HUES48 (cell line): ENCODE results near the gene DAPK1.

Source experiments
- H3K27ac ChIP-seq: one replicate; pipeline ENCODE4 v1.7.0; 2013; ENCODE audit warnings: low read depth, low read length, inconsistent platforms
- H3K27me3 ChIP-seq: 2 replicates; pipeline ENCODE4 v1.6.1; 2013; ENCODE audit warnings: mild to moderate bottlenecking, low read length; ENCODE audit not compliant: control insufficient read depth, insufficient read depth
- H3K36me3 ChIP-seq: 2 replicates; pipeline ENCODE4 v1.6.1; 2013; ENCODE audit warnings: low read length; ENCODE audit not compliant: control insufficient read depth, insufficient read depth
- H3K4me1 ChIP-seq: 2 replicates; pipeline ENCODE4 v1.6.1; 2013; ENCODE audit warnings: mild to moderate bottlenecking, low read length; ENCODE audit not compliant: control insufficient read depth, insufficient read depth
- H3K4me3 ChIP-seq: 2 replicates; pipeline ENCODE4 v1.5.1; 2013; ENCODE audit warnings: mild to moderate bottlenecking, low read depth, low read length
- H3K9ac ChIP-seq: 2 replicates; pipeline ENCODE4 v1.6.1; 2013; ENCODE audit warnings: mild to moderate bottlenecking, low read depth, low read length, moderate library complexity
- H3K9me3 ChIP-seq: 2 replicates; pipeline ENCODE4 v1.6.1; 2013; ENCODE audit warnings: low read length; ENCODE audit not compliant: control insufficient read depth, insufficient read depth

The DAPK1 gene

GRCh38 chr9:87618226-87618625, 120.6 kb downstream of the DAPK1 start:
- Histone ChIP-seq H3K9me3 (no peaks in the 10 kb centered on the region), H3K27ac (no peak overlapping the region), H3K9ac (no peak overlapping the region), H3K4me3 (no peak overlapping the region), H3K27me3 (no peaks in the 10 kb centered on the region), H3K4me1 (peaks cover 9% of the 10 kb centered on the region; the same call in 1 of the 2 replicates), H3K36me3 (peaks cover 42% of the 10 kb centered on the region)

GRCh38 chr9:87618931-87619330, 121.3 kb downstream of the DAPK1 start:
- Histone ChIP-seq H3K9me3 (no peaks in the 10 kb centered on the region), H3K4me3 (no peak overlapping the region), H3K27me3 (no peaks in the 10 kb centered on the region), H3K27ac (no peak overlapping the region), H3K4me1 (peaks cover 9% of the 10 kb centered on the region; the same call in 1 of the 2 replicates), H3K36me3 (peaks cover 48% of the 10 kb centered on the region), H3K9ac (no peak overlapping the region)

DNA sequence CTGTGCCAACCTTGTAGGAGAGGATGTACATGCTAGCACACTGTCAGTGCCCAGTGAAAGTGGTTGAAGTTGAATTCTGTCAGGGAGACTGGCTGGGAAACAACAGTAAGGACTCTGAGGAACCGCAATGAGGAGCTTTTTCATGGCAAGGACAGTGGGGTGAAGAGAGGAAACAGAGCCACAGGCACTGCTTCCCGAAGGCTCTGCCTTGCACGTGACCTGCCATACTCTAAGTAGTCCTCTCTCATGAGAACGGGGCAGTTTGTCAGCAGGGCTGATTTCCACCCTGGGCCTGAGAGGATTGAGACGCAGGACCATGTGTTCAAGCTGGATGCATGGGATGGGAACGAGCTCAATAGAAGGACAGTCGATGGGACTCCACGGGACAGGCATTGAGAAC, 121.7 kb downstream of the DAPK1 start:
- peaks cover 44% of the 10 kb centered on the region for H3K36me3 ChIP-seq
- peaks cover 9% of the 10 kb centered on the region; the same call in 1 of the 2 replicates for H3K4me1 ChIP-seq
- no peak overlapping the region for H3K27ac ChIP-seq
- no peak overlapping the region for H3K9ac ChIP-seq
- H3K9me3 ChIP-seq = no peaks in the 10 kb centered on the region
- no peak overlapping the region for H3K4me3 ChIP-seq
- no peaks in the 10 kb centered on the region for H3K27me3 ChIP-seq

GRCh38 chr9:87620731-87621322, 123.2 kb downstream of the DAPK1 start:
- H3K36me3 ChIP-seq = peaks cover 41% of the 10 kb centered on the region
- H3K4me3 ChIP-seq = no peak overlapping the region
- H3K9me3 ChIP-seq = no peaks in the 10 kb centered on the region
- no peak overlapping the region for H3K9ac ChIP-seq
- peaks cover 2% of the 10 kb centered on the region; the same call in 1 of the 2 replicates for H3K4me1 ChIP-seq
- H3K27ac ChIP-seq = no peak overlapping the region
- H3K27me3 ChIP-seq = no peaks in the 10 kb centered on the region

DNA sequence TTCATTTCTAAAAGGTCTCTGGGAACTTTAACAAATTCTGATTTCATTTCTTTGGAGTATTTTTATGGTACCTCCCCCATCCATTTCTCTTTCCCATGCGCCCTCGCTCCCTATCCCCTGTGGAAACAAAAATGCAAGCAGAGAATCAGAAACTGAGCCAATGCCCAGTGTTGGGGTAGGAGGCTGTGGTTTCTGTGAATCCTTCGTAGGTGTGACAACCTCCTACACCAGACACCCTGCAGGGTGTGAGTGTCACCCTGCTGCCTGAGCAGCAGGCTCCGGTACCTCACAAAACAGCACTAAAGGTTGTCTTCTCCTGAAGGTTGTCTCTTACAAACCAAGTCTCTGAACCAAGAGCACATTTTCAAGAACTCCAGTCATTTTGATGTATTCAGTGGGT, 124.4 kb downstream of the DAPK1 start:
- no peak overlapping the region for H3K9ac ChIP-seq
- no peak overlapping the region for H3K27ac ChIP-seq
- H3K4me1 ChIP-seq = no peaks in the 10 kb centered on the region
- H3K36me3 ChIP-seq = peaks cover 41% of the 10 kb centered on the region
- no peaks in the 10 kb centered on the region for H3K27me3 ChIP-seq
- H3K4me3 ChIP-seq = no peak overlapping the region
- no peaks in the 10 kb centered on the region for H3K9me3 ChIP-seq

GRCh38 chr9:87622923-87623322, 125.3 kb downstream of the DAPK1 start:
- no peak overlapping the region for H3K9ac ChIP-seq
- H3K4me3 ChIP-seq = no peak overlapping the region
- H3K9me3 ChIP-seq = no peaks in the 10 kb centered on the region
- H3K36me3 ChIP-seq = peaks cover 33% of the 10 kb centered on the region
- no peaks in the 10 kb centered on the region for H3K27me3 ChIP-seq
- no peaks in the 10 kb centered on the region for H3K4me1 ChIP-seq
- no peak overlapping the region for H3K27ac ChIP-seq

DNA sequence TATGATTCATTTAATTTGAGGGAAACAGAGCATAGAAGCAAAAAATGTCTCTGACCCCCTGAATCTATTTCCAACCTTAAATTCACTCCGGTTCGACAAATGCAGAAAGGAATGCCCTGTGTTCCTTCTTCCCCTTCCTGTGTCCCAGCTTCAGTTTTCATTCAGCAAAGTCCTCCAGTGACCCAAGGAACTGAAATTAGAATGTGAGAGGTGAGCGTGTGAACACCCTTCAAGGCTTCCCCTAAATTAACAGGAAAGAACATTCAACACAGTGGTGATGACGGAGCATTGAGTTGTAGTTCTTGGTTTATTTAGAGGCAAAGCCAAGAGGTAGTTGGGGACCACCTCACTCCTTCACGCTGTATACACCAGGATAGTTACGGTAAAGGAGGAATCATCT, 130.7 kb downstream of the DAPK1 start:
- Histone ChIP-seq H3K27me3 (no peaks in the 10 kb centered on the region), H3K4me1 (no peaks in the 10 kb centered on the region), H3K4me3 (no peak overlapping the region), H3K9ac (no peak overlapping the region), H3K36me3 (0 out of 2 replicates have a peak, but pooled peaks cover 19% of the 10 kb centered on the region), H3K27ac (no peak overlapping the region), H3K9me3 (no peaks in the 10 kb centered on the region)

DNA sequence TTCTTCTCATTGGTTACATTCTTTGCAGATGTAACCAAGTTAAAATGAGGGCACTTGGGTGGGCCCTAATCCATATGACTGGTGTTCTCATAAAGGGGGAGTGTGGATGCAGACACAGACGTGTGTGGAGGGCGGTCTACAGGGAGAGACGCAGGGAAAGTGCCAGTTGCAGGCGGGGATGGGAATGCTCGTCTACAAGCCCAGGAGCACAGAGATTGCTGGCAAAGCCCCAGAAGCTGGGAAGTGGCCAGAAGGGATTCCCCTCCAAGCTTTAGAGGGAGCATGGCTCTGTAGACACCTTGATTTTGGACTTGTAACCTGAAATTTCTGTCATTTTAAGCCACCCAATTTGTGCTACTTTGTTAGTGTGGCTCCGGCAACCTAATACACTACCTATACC, 131.4 kb downstream of the DAPK1 start:
- no peaks in the 10 kb centered on the region for H3K9me3 ChIP-seq
- 0 out of 2 replicates have a peak, but pooled peaks cover 15% of the 10 kb centered on the region for H3K36me3 ChIP-seq
- H3K4me3 ChIP-seq = no peak overlapping the region
- no peaks in the 10 kb centered on the region for H3K27me3 ChIP-seq
- no peak overlapping the region for H3K27ac ChIP-seq
- no peak overlapping the region for H3K9ac ChIP-seq
- no peaks in the 10 kb centered on the region for H3K4me1 ChIP-seq

- no peaks in the 10 kb centered on the region for H3K9me3 ChIP-seq
- H3K27me3 ChIP-seq = no peaks in the 10 kb centered on the region
- H3K36me3 ChIP-seq = peaks cover 16% of the 10 kb centered on the region
- H3K27ac ChIP-seq = no peak overlapping the region
- no peak overlapping the region for H3K9ac ChIP-seq
- H3K4me3 ChIP-seq = no peak overlapping the region
- H3K4me1 ChIP-seq = no peaks in the 10 kb centered on the region
These were observed 132.6 kb downstream of the DAPK1 start for GRCh38 chr9:87630266-87630665.

- H3K27ac ChIP-seq = no peak overlapping the region
- H3K9me3 ChIP-seq = no peaks in the 10 kb centered on the region
- no peak overlapping the region for H3K9ac ChIP-seq
- no peaks in the 10 kb centered on the region for H3K4me1 ChIP-seq
- H3K27me3 ChIP-seq = no peaks in the 10 kb centered on the region
- H3K36me3 ChIP-seq = peaks cover 19% of the 10 kb centered on the region
- H3K4me3 ChIP-seq = no peak overlapping the region
These were observed 133.2 kb downstream of the DAPK1 start for GRCh38 chr9:87630846-87631245.

- Histone ChIP-seq H3K9ac (no peak overlapping the region), H3K9me3 (no peaks in the 10 kb centered on the region), H3K27me3 (no peaks in the 10 kb centered on the region), H3K4me1 (no peaks in the 10 kb centered on the region), H3K4me3 (no peak overlapping the region), H3K36me3 (peaks cover 51% of the 10 kb centered on the region), H3K27ac (no peak overlapping the region)
These were observed 138.2 kb downstream of the DAPK1 start for GRCh38 chr9:87635656-87636501.
